Panc1 (cell line): Measurements from ENCODE around the gene B3GALT2. TPM values are rescaled to one million over a fixed set of nuclear protein-coding genes. Genes with fewer than 3 reads are reported as not detected.

Source experiments
- ATAC-seq: fragments of 200-7000 bp; cut with Tn5 transposase; 2 replicates; pipeline ENCODE4 v1.9.1; 2020; ENCODE audit warnings: mild to moderate bottlenecking, moderate library complexity
- BruUV-seq: library from RNA; stranded (reverse); fragments of 400-500 nt; replicated peaks from 2 replicates; lab custom pipeline; 2021; lab: Mats Ljungman, UMichigan
- CTCF ChIA-PET: fragments of 300-600 bp; sonication (Branson Sonifier 250); formaldehyde crosslinking; loops from one replicate; lab custom pipeline; 2022; ENCODE audit warnings: antibody characterized with exemption; lab: Charles Lee
- POLR2A ChIA-PET: fragments of 300-600 bp; sonication (Branson Sonifier 250); formaldehyde crosslinking; loops from one replicate; lab custom pipeline; 2022; ENCODE audit warnings: antibody characterized with exemption; lab: Charles Lee
- DNase-seq: peaks from one replicate; pipeline ENCODE4 v3.0.0-alpha.2; 2010; ENCODE audit warnings: low read depth, low spot score
- H3K27ac ChIP-seq: 2 replicates; pipeline ENCODE4 v1.5.1; 2011; ENCODE audit warnings: mild to moderate bottlenecking, low read length, inconsistent platforms
- H3K27me3 ChIP-seq: fragments of 200-500 bp; sonication (Bioruptor generic); 2 replicates; pipeline ENCODE4 v1.6.0; 2014; ENCODE audit warnings: low read length, inconsistent platforms; ENCODE audit not compliant: control insufficient read depth, insufficient read depth
- H3K36me3 ChIP-seq: fragments of 200-500 bp; sonication (Bioruptor generic); 2 replicates; pipeline ENCODE4 v1.5.1; 2014; ENCODE audit warnings: inconsistent platforms, mild to moderate bottlenecking, low read length, moderate library complexity; ENCODE audit not compliant: control insufficient read depth, insufficient read depth
- H3K4me1 ChIP-seq: 2 replicates; pipeline ENCODE4 v1.5.1; 2011; ENCODE audit warnings: inconsistent platforms, mild to moderate bottlenecking, low read length, moderate library complexity; ENCODE audit not compliant: control insufficient read depth, insufficient read depth
- H3K4me3 ChIP-seq, 2 experiments: 2 replicates each; pipeline ENCODE4 v1.5.1; 2011 to 2012; ENCODE audit warnings: low read depth in 2 of 2, low read length in 2 of 2, mild to moderate bottlenecking in 2 of 2, inconsistent platforms in 1 of 2, moderate library complexity in 1 of 2
- H3K9me3 ChIP-seq: fragments of 200-500 bp; sonication (Bioruptor generic); 2 replicates; pipeline ENCODE4 v1.5.1; 2014; ENCODE audit warnings: low read depth, mild to moderate bottlenecking, inconsistent platforms, low read length, moderate library complexity; ENCODE audit not compliant: control insufficient read depth, insufficient read depth
- POLR2AphosphoS5 ChIP-seq: IDR thresholded peaks from 2 replicates; pipeline ENCODE4 v1.6.1; 2012; ENCODE audit warnings: mild to moderate bottlenecking, low read depth, low read length, moderate library complexity
- SIN3A ChIP-seq: IDR thresholded peaks from 2 replicates; pipeline ENCODE4 v1.6.1; 2012; ENCODE audit warnings: low read depth, mild to moderate bottlenecking, low read length, moderate library complexity, borderline replicate concordance; ENCODE audit not compliant: insufficient read depth
- TCF7L2 ChIP-seq: IDR thresholded peaks from 2 replicates; pipeline ENCODE4 v1.6.1; 2011; ENCODE audit warnings: mild to moderate bottlenecking, low read depth, low read length, inconsistent platforms
- in situ Hi-C: cut with HindIII; loops from 2 replicates; pipeline ENCODE4 v1.10.0; 2016; ENCODE audit warnings: low sequenced_read_pairs, low pct_unique_long_range_greater_than_20kb
- intact Hi-C: fragments of 100-400 bp; cut with micrococcal nuclease; formaldehyde crosslinking; loops from one replicate; pipeline ENCODE4 v1.10.0; 2022; ENCODE audit not compliant: unreplicated experiment
- total RNA-seq: library from RNA; stranded (reverse); gene quantifications from one replicate; pipeline ENCODE4 v1.2.1, GENCODE V29; 2021; ENCODE audit not compliant: unreplicated experiment
- TF ChIP-seq, protein P1 (sequence below): fragments of 450-650 bp; IDR thresholded peaks from 2 replicates; pipeline ENCODE4 v1.5.1; 2017; ENCODE audit warnings: mild to moderate bottlenecking
- TF ChIP-seq, protein P2 (sequence below), 2 experiments: IDR thresholded peaks; 2 replicates each; pipeline ENCODE4 v1.6.1; 2011 to 2012; ENCODE audit warnings: low read depth in 2 of 2, control low read depth in 1 of 2, low read length in 1 of 2, mild to moderate bottlenecking in 1 of 2, moderate library complexity in 1 of 2; ENCODE audit not compliant: insufficient read depth in 1 of 2

B3GALT2 gene
- total RNA-seq, 1 experiment from 2014 or later = 0.08 TPM

DNA sequence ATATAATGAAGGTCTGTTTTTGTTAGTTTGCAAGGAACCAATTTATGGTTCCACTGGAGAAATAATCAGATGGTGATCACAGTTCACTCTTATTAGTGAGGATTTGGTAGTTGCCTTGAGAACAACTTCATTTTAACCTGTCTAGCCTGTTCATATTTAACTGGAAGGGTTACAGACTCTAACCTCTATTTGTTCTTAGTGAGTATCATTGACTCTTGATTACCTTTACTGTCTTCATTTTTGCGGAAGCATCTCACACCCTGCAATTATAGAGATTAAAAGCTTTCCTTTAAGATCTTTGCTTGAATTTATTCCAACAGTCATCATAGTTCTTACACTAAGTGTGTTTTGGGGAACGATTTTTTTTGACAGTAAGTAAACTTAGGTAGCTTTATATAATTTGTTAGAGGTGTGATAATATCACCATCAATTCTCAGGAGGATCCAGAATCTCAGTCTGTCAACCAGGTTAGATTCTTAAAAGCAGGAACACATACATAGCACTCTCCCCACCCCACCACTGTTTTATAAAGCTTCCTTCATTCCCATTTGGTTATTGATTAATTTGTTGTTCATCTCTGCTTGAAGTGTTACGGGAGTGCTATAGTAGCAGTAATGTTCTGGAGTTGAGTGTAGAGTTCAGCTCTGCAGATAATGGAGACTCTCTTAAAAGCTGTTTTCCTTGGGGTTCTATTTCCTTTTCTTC is 30.1 kb downstream of the B3GALT2 start:
- H3K27me3 ChIP-seq = no peaks in the 10 kb centered on the region
- ATAC-seq = no peak
- H3K4me1 ChIP-seq = no peaks in the 10 kb centered on the region; the same call in 1 of the 2 replicates
- no peaks in the 10 kb centered on the region for H3K9me3 ChIP-seq
- POLR2A ChIA-PET = no interaction called here
- DNase-seq = no peak
- H3K36me3 ChIP-seq = peaks cover 9% of the 10 kb centered on the region; the same call in 1 of the 2 replicates
- intact Hi-C loops (no loop called here), in situ Hi-C loops (no loop called here)
- TF ChIP-seq, protein P1, sequence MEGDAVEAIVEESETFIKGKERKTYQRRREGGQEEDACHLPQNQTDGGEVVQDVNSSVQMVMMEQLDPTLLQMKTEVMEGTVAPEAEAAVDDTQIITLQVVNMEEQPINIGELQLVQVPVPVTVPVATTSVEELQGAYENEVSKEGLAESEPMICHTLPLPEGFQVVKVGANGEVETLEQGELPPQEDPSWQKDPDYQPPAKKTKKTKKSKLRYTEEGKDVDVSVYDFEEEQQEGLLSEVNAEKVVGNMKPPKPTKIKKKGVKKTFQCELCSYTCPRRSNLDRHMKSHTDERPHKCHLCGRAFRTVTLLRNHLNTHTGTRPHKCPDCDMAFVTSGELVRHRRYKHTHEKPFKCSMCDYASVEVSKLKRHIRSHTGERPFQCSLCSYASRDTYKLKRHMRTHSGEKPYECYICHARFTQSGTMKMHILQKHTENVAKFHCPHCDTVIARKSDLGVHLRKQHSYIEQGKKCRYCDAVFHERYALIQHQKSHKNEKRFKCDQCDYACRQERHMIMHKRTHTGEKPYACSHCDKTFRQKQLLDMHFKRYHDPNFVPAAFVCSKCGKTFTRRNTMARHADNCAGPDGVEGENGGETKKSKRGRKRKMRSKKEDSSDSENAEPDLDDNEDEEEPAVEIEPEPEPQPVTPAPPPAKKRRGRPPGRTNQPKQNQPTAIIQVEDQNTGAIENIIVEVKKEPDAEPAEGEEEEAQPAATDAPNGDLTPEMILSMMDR = no peak
- H3K27ac ChIP-seq = no peak overlapping the region
- no peak overlapping the region for H3K4me3 ChIP-seq
- CTCF ChIA-PET = no interaction called here
- no TSS peak for BruUV-seq

DNA sequence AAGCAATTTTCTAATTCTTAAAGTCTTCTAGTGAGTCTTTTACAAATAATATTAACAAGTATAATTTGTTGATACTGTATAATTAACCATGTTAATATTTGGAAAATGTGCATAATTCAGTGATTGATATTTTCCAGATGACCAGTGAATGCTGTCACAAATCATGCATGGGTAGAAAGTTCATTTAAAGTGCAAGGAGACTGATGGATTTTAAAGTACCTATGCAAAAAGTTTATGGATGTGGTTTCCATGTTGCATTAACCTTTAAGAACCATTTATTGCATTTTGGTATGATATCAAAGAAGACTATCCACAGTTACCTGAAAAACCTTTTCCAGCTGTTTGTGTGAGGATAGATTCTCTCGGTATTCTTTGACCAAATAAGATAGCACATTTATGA is 41.4 kb downstream of the B3GALT2 start:
- POLR2A ChIA-PET = no interaction called here
- Histone ChIP-seq H3K27me3 (no peaks in the 10 kb centered on the region), H3K4me1 (no peaks in the 10 kb centered on the region), H3K27ac (no peak overlapping the region), H3K36me3 (peaks cover 52% of the 10 kb centered on the region), H3K9me3 (no peaks in the 10 kb centered on the region), H3K4me3 (no peak overlapping the region)
- no peak for DNase-seq
- intact Hi-C loops = no loop called here
- TF ChIP-seq, protein P1 = no peak
- TF ChIP-seq SIN3A (no peak), TCF7L2 (no peak)
- in situ Hi-C loops = no loop called here
- CTCF ChIA-PET = no interaction called here
- no TSS peak for BruUV-seq
- no peak for ATAC-seq

DNA sequence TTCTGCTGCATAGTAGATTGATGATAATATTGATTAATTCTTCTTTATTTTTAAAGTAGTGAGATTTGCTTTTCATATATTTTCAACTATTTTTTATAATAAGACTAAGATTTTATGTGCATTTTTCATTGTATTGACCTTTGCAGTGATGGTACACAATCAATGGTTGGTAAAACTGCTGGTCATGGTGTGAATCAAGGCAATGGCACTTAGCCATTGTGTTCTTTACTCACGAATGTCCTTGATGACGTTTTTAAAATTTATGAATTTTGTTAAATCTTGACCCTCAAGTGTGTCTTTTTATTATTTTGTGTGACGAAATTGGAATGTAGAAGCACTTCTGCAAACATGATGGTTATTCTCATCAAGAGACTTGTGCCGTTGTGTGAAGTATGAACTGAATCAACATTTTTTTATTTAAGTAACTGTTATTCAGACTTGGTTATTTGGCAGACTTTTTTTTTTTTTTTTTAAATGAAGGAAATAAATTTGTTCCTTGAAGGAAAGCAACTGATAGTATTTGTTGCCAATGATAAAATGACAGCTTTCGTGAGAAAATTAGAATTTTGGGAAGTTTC is 42.0 kb downstream of the B3GALT2 start:
- TF ChIP-seq SIN3A = no peak
- no peak for TF ChIP-seq TCF7L2
- TF ChIP-seq, protein P2, sequence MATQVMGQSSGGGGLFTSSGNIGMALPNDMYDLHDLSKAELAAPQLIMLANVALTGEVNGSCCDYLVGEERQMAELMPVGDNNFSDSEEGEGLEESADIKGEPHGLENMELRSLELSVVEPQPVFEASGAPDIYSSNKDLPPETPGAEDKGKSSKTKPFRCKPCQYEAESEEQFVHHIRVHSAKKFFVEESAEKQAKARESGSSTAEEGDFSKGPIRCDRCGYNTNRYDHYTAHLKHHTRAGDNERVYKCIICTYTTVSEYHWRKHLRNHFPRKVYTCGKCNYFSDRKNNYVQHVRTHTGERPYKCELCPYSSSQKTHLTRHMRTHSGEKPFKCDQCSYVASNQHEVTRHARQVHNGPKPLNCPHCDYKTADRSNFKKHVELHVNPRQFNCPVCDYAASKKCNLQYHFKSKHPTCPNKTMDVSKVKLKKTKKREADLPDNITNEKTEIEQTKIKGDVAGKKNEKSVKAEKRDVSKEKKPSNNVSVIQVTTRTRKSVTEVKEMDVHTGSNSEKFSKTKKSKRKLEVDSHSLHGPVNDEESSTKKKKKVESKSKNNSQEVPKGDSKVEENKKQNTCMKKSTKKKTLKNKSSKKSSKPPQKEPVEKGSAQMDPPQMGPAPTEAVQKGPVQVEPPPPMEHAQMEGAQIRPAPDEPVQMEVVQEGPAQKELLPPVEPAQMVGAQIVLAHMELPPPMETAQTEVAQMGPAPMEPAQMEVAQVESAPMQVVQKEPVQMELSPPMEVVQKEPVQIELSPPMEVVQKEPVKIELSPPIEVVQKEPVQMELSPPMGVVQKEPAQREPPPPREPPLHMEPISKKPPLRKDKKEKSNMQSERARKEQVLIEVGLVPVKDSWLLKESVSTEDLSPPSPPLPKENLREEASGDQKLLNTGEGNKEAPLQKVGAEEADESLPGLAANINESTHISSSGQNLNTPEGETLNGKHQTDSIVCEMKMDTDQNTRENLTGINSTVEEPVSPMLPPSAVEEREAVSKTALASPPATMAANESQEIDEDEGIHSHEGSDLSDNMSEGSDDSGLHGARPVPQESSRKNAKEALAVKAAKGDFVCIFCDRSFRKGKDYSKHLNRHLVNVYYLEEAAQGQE (IDR thresholded peaks at IDR 0.05; ENCODE audit: insufficient read depth in 1 of 2, low read depth in 2 of 2, low read length in 1 of 2) = no peak
- TF ChIP-seq POLR2AphosphoS5 = no peak
- TF ChIP-seq, protein P1 = no peak
- Histone ChIP-seq H3K9me3 (no peaks in the 10 kb centered on the region), H3K27ac (no peak overlapping the region), H3K27me3 (no peaks in the 10 kb centered on the region), H3K36me3 (peaks cover 52% of the 10 kb centered on the region), H3K4me1 (no peaks in the 10 kb centered on the region), H3K4me3 (no peak overlapping the region)
- ATAC-seq (no peak), DNase-seq (no peak)
- ChIA-PET POLR2A (no interaction called here), CTCF (interaction anchor here (1.2 kb wide), 1 partner anchor 18 kb away, joined by 3 read pairs; no protein-coding TSS in a partner anchor)
- in situ Hi-C loops (no loop called here), intact Hi-C loops (no loop called here)
- BruUV-seq = no TSS peak
